ENCODE data around the gene GNG14.
A peak's percentile ranks its signal among the peaks of the same experiment; 100 is the strongest.
"Not testable (repeated sequence)": the region's sequence is repeated elsewhere in the genome, so short reads cannot be mapped to it uniquely, and the experiment has no call there.

The GNG14 gene

GRCh38 chr19:12696366-12697335 lies 8.9 kb downstream of the GNG14 start, which contains the start of gene FBXW9:
Gene FBXW9, minus strand, starts transcription at chr19:12696631. Its CDS starts 50 bp downstream, at chr19:12696581.
- DNase-seq (ENCODE audit: low read depth): peak; percentile 93

GRCh38 chr19:12697425-12697824 lies 9.6 kb downstream of the GNG14 start:
- DNase-seq (ENCODE audit: low read depth): not testable (repeated sequence)

- no peak for DNase-seq (ENCODE audit: low read depth)
Observed at GRCh38 chr19:12698138-12698537, 10.3 kb downstream of the GNG14 start.

- no peak for DNase-seq (ENCODE audit: low read depth)
Observed at GRCh38 chr19:12701596-12702282, 13.9 kb downstream of the GNG14 start.

GRCh38 chr19:12703046-12703445 lies 15.2 kb downstream of the GNG14 start:
- peak; percentile 49 for DNase-seq (ENCODE audit: low read depth)

- DNase-seq (ENCODE audit: low read depth): no peak
Observed at GRCh38 chr19:12705169-12705568, 17.4 kb downstream of the GNG14 start.

GRCh38 chr19:12705654-12706331 lies 18.0 kb downstream of the GNG14 start:
- DNase-seq (ENCODE audit: low read depth): no peak

GRCh38 chr19:12706332-12706718 lies 18.5 kb downstream of the GNG14 start:
- no peak for DNase-seq (ENCODE audit: low read depth)

- DNase-seq (ENCODE audit: low read depth): no peak
Observed at GRCh38 chr19:12708641-12709040, 20.8 kb downstream of the GNG14 start.

GRCh38 chr19:12711187-12711586 lies 23.4 kb downstream of the GNG14 start:
- DNase-seq (ENCODE audit: low read depth): no peak

GRCh38 chr19:12712077-12712476 lies 24.3 kb downstream of the GNG14 start:
- not testable (repeated sequence) for DNase-seq (ENCODE audit: low read depth)

- not testable (repeated sequence) for DNase-seq (ENCODE audit: low read depth)
Observed at GRCh38 chr19:12713304-12713703, 25.5 kb downstream of the GNG14 start.

- no peak for DNase-seq (ENCODE audit: low read depth)
Observed at GRCh38 chr19:12715102-12715501, 27.3 kb downstream of the GNG14 start.

GRCh38 chr19:12715929-12716328 lies 28.1 kb downstream of the GNG14 start:
- no peak for DNase-seq (ENCODE audit: low read depth)

GRCh38 chr19:12720296-12720695 lies 32.5 kb downstream of the GNG14 start:
- no peak for DNase-seq (ENCODE audit: low read depth)

- DNase-seq (ENCODE audit: low read depth): no peak
Observed at GRCh38 chr19:12720851-12721655, 33.3 kb downstream of the GNG14 start.

- peak; percentile 64 for DNase-seq (ENCODE audit: low read depth)
Observed at GRCh38 chr19:12721656-12722565, 34.1 kb downstream of the GNG14 start.

GRCh38 chr19:12722566-12723380 lies 35.0 kb downstream of the GNG14 start:
- peak; percentile 99 for DNase-seq (ENCODE audit: low read depth)

- DNase-seq (ENCODE audit: low read depth): no peak
Observed at GRCh38 chr19:12723381-12723640, 35.5 kb downstream of the GNG14 start.
